CD4-positive, alpha-beta T cell (primary cell): ENCODE measurements around the gene ELP4. TPM values are rescaled to one million over a fixed set of nuclear protein-coding genes. Genes with fewer than 3 reads are reported as not detected.

Experiments used
- ATAC-seq: fragments of 200-7000 bp; cut with Tn5 transposase; one replicate; pipeline ENCODE4 v1.10.0; 2022; ENCODE audit warnings: mild to moderate bottlenecking; ENCODE audit not compliant: poor library complexity
- CTCF ChIA-PET: fragments of 350-600 bp; sonication (Branson Sonifier 250); formaldehyde crosslinking; loops from one replicate; lab custom pipeline; 2021; ENCODE audit warnings: antibody characterized with exemption, inconsistent platforms; lab: Charles Lee
- POLR2A ChIA-PET: fragments of 350-600 bp; sonication (Branson Sonifier 250); formaldehyde crosslinking; loops from one replicate; lab custom pipeline; 2021; ENCODE audit warnings: antibody characterized with exemption, inconsistent platforms; lab: Charles Lee
- DNase-seq, 14 experiments: peaks; one replicate each; pipeline ENCODE4 v3.0.0-alpha.2; 2013 to 2020; ENCODE audit warnings: mixed read lengths in 2 of 14
- H3K27ac ChIP-seq, 2 donors: one replicate each; pipeline versions ENCODE4 v1.5.1 to v1.7.0; 2013; ENCODE audit warnings: low read length in 2 of 2, low read depth in 1 of 2, mild to moderate bottlenecking in 1 of 2
- H3K27me3 ChIP-seq, 2 experiments: 1 replicate in 1 of 2; 2 replicates in 1 of 2; pipeline versions ENCODE4 v1.6.1 to v1.7.0; 2013; ENCODE audit warnings: low read length in 2 of 2, control low read depth in 1 of 2, mild to moderate bottlenecking in 1 of 2, moderate library complexity in 1 of 2; ENCODE audit not compliant: insufficient read depth in 2 of 2, control insufficient read depth in 1 of 2
- H3K36me3 ChIP-seq: one replicate; pipeline ENCODE4 v1.6.1; 2013; ENCODE audit warnings: low read length, control low read depth; ENCODE audit not compliant: insufficient read depth
- H3K4me1 ChIP-seq: one replicate; pipeline ENCODE4 v1.6.1; 2013; ENCODE audit warnings: low read length, control low read depth; ENCODE audit not compliant: insufficient read depth
- H3K4me3 ChIP-seq: one replicate; pipeline ENCODE4 v1.5.1; 2013; ENCODE audit warnings: mild to moderate bottlenecking, low read length, moderate library complexity
- H3K9me3 ChIP-seq, 2 experiments: 1 replicate in 1 of 2; 2 replicates in 1 of 2; pipeline versions ENCODE4 v1.6.1 to v1.7.0; 2013; ENCODE audit warnings: low read length in 2 of 2, mild to moderate bottlenecking in 2 of 2, control low read depth in 1 of 2, moderate library complexity in 1 of 2; ENCODE audit not compliant: control insufficient read depth in 1 of 2, insufficient read depth in 1 of 2
- H3K27ac Mint-ChIP-seq: one replicate; pipeline ENCODE4 v1.8.0; 2020; ENCODE audit warnings: mixed read lengths
- H3K27me3 Mint-ChIP-seq: one replicate; pipeline ENCODE4 v1.8.0; 2021; ENCODE audit warnings: mixed read lengths
- H3K36me3 Mint-ChIP-seq: one replicate; pipeline ENCODE4 v1.8.0; 2021; ENCODE audit warnings: low read depth, mixed read lengths
- H3K4me1 Mint-ChIP-seq: one replicate; pipeline ENCODE4 v1.8.0; 2021; ENCODE audit warnings: low read depth, mixed read lengths
- H3K4me3 Mint-ChIP-seq: one replicate; pipeline ENCODE4 v1.8.0; 2020; ENCODE audit warnings: mild to moderate bottlenecking, mixed read lengths
- H3K9me3 Mint-ChIP-seq: one replicate; pipeline ENCODE4 v1.8.0; 2020; ENCODE audit warnings: mixed read lengths
- intact Hi-C, 2 experiments: fragments of 100-400 bp; cut with DNase I in 1 of 2; cut with micrococcal nuclease in 1 of 2; formaldehyde crosslinking; loops; one replicate each; pipeline versions ENCODE4 v1.15.1 to v1.9.0; 2023 to 2025; cut with DNase I, micrococcal nuclease
- total RNA-seq, 174 experiments: library from RNA in 2 of 174; stranded (reverse) in 2 of 174; gene quantifications; one replicate each; pipeline ENCODE4 v1.2.3 and lab custom pipeline; 2021 to 2026
- TF ChIP-seq, protein P1 (sequence below): fragments of 200-600 bp; IDR thresholded peaks from one replicate; pipeline ENCODE4 v1.8.0; 2022; ENCODE audit warnings: antibody characterized with exemption, mild to moderate bottlenecking

Gene ELP4
- total RNA-seq, 2 experiments from 2014 or later: 9.5 to 10.3 TPM

DNA sequence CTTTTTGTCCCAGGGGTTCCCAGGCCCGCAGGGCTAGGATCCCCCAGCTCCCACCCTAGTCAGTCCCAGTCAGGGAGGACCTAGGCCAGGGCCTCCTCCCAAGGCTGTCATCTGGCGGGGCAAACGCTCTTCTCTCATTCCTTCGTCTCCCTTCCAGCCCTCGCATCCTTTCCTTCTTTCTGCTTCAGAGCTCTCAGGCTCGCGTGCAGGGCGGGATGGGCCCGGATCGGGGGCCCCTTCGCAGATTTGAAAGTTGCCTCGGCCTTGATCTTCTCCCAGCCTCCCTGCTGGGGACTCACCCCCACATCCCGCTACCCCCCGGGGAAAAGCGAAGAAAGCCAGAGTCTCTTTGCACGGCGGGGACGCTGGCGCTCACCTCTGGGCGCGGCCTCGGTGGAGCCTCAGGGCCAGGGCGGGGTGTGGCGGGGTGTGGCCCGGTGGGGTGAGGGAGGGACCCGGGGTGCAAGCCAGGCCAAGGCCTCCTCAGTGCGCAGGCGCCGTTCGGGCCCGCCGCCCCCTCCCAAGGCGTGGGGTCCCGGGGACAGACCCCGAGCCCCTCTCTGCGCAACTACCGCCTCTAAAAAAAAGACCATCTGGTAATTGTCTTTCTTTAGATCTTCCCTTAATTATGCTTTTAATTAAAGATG lies 316.4 kb downstream of the ELP4 start:
- DNase-seq (no peak), ATAC-seq (no peak)
- Histone ChIP-seq H3K36me3 (no peaks in the 10 kb centered on the region), H3K9me3 (peaks cover 7 to 49% of the 10 kb centered on the region in 2 experiments), H3K4me1 (peaks cover 6% of the 10 kb centered on the region), H3K27me3 (peaks cover 78 to 91% of the 10 kb centered on the region in 2 experiments), H3K27ac (no peak overlapping the region), H3K4me3 (no peak overlapping the region)
- no peaks in the 10 kb centered on the region for H3K9me3 Mint-ChIP-seq
- no peaks in the 10 kb centered on the region for H3K36me3 Mint-ChIP-seq
- intact Hi-C loops: no loop called here
- H3K4me3 Mint-ChIP-seq: no peak overlapping the region
- no peak overlapping the region for H3K27ac Mint-ChIP-seq
- TF ChIP-seq, protein P1, sequence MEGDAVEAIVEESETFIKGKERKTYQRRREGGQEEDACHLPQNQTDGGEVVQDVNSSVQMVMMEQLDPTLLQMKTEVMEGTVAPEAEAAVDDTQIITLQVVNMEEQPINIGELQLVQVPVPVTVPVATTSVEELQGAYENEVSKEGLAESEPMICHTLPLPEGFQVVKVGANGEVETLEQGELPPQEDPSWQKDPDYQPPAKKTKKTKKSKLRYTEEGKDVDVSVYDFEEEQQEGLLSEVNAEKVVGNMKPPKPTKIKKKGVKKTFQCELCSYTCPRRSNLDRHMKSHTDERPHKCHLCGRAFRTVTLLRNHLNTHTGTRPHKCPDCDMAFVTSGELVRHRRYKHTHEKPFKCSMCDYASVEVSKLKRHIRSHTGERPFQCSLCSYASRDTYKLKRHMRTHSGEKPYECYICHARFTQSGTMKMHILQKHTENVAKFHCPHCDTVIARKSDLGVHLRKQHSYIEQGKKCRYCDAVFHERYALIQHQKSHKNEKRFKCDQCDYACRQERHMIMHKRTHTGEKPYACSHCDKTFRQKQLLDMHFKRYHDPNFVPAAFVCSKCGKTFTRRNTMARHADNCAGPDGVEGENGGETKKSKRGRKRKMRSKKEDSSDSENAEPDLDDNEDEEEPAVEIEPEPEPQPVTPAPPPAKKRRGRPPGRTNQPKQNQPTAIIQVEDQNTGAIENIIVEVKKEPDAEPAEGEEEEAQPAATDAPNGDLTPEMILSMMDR: no peak
- CTCF ChIA-PET: no interaction called here
- POLR2A ChIA-PET: no interaction called here
- H3K4me1 Mint-ChIP-seq: peaks cover 24% of the 10 kb centered on the region
- H3K27me3 Mint-ChIP-seq: peaks cover 96% of the 10 kb centered on the region

DNA sequence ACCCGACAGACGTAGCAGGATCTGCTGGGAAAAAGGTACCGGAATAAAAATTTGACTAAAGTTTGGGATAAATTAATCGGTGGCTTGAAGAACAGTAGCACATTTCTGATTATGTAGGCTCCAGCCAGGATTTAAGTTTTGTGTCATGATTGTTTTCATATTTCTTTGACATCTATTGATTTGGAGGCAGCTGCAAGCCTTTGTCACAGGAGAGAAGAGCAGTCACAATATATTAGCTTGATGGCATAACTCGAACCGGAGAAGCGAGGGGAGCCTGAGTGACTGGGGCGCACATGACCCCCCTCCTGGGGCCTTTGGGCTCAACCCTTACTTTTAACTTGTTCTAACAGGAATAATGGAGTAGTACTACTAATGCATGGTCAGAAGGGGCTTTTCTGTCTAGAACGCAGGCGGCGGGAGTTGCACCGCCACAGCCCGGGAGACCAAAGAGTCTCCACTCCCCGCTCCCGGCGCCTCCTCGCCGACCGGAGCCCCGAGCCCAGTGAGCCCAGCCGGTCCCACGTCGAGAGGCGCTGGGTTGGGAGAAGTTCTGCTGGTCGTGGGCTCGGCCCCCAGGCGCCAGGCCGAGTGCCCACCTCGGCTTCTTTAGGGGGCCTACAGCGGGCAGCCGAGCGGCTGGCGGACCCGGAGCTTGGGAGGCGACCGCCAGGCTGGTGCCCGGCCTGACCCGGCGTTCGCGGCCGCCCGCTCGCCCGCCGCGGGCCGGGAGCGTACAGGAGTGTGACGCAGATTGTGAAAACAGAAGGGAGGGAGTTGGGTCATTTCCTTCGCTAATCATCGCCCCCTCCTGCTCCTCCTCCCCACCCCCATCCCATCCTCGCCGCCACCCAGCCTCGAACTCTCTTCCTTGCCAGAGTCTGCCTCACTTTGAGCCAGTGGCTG lies 317.2 kb downstream of the ELP4 start:
- ATAC-seq: no peak
- Mint-ChIP-seq H3K36me3 (no peaks in the 10 kb centered on the region), H3K9me3 (no peaks in the 10 kb centered on the region), H3K27me3 (peaks cover 91% of the 10 kb centered on the region), H3K4me1 (peaks cover 24% of the 10 kb centered on the region), H3K4me3 (peak overlapping the region; percentile 59), H3K27ac (no peak overlapping the region)
- DNase-seq: no peak
- no peak overlapping the region for H3K4me3 ChIP-seq
- H3K4me1 ChIP-seq: peaks cover 6% of the 10 kb centered on the region
- H3K9me3 ChIP-seq: peaks cover 5 to 49% of the 10 kb centered on the region in 2 experiments
- H3K36me3 ChIP-seq: no peaks in the 10 kb centered on the region
- ChIA-PET CTCF (no interaction called here), POLR2A (no interaction called here)
- TF ChIP-seq, protein P1: no peak
- H3K27ac ChIP-seq: no peak overlapping the region
- H3K27me3 ChIP-seq: peaks cover 72 to 85% of the 10 kb centered on the region in 2 experiments
- intact Hi-C loops: no loop called here

DNA sequence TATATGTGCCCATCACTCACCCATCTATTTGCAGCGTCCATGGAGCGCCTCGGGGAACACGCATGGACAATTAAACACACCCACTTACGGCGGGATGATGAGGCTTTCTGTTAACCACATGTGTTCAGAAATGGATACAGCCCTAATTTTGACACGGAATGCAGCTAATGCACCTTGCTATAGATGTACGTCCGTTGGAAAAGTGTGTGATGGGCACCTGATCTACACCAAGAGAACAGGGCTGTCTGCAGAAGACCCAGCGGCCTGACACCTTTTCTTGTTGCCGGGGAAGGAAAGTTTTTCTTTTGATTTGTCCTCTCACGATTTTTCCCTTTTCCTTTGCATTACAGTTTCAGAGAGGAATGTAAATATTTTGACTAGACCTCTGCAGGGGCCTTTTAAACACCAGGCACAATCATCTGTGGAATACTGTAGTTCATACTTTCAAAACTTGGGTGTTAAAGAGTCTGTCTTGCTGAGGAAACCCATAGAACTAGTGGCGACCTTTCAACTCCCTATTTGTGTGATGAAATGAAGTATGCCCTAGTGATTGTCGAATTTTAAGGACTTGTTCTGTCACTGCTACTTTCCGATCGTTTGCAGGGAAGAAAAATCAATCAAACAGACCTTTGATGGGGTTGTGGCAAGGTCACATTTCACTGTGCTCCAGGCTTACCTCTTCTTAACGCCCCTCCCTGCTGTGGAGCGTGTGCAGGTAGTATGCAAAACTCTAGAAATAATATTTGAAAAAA lies 318.1 kb downstream of the ELP4 start:
- ChIA-PET POLR2A (no interaction called here), CTCF (no interaction called here)
- TF ChIP-seq, protein P1: no peak
- DNase-seq (no peak), ATAC-seq (no peak)
- peaks cover 68 to 85% of the 10 kb centered on the region in 2 experiments for H3K27me3 ChIP-seq
- Mint-ChIP-seq H3K27me3 (peaks cover 82% of the 10 kb centered on the region), H3K9me3 (no peaks in the 10 kb centered on the region), H3K27ac (no peak overlapping the region), H3K36me3 (no peaks in the 10 kb centered on the region), H3K4me1 (peaks cover 24% of the 10 kb centered on the region), H3K4me3 (peak overlapping the region; percentile 59)
- H3K9me3 ChIP-seq: peaks cover 5 to 43% of the 10 kb centered on the region in 2 experiments
- H3K4me3 ChIP-seq: no peak overlapping the region
- no peak overlapping the region for H3K27ac ChIP-seq
- intact Hi-C loops: no loop called here
- peaks cover 6% of the 10 kb centered on the region for H3K4me1 ChIP-seq
- H3K36me3 ChIP-seq: no peaks in the 10 kb centered on the region
